Daoy (cell line): Measurements from ENCODE around the gene COL27A1. TPM values are rescaled to one million over a fixed set of nuclear protein-coding genes. Genes with fewer than 3 reads are reported as not detected.

Experiments used
- DNase-seq: peaks from one replicate; pipeline ENCODE4 v3.0.0-alpha.2; 2015; ENCODE audit warnings: low read depth
- total RNA-seq: library from RNA; depleted of rRNA; stranded (reverse); fragments of >200 nt; shearing (Covaris generic); gene quantifications from 2 replicates; pipeline ENCODE4 v1.2.3, GENCODE V29; 2014; rRNA removed

COL27A1 gene
- total RNA-seq, 1 experiment from 2014 or later, result 7.8 TPM

DNA sequence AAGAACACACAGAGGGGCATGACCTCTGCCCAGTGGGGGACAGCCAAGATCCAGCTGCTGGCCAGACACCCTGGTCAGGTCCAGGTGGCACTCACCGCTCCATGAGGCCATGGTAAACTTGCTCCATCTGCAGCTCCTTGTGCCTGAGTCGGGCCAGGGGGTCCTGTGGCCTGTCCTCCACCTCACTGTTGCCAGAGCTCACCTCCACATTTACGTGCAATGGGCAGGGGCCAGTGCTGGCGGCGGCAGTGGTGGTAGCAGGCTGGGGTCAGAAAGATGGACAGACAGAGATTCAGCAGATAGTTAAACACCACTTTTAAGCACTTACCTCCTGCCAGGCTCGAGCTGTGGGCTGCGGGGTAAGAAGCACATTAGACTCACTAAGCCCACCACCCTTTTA, 204.5 kb downstream of the COL27A1 start:
- DNase-seq, result no peak

DNA sequence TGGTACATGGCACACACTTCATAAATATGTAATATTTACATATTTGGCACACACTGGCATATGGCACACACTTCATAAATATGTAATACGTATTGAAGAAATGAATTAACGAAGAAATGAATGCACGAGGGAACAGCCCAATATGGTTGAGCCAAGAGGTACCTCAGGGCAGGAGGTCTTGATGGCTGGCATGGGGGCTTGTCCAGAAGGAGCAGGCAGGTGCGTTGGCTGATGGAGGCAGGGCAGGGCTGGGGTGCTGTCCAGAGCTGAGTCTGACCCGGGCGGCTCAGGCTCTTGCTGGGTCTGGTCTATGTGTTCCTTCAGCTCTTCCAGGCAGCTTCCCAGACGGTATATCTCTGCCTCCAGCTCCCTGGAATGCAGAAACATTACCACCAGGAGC, 206.2 kb downstream of the COL27A1 start:
- no peak for DNase-seq

Other genes with a start within 250 kb of the COL27A1 start
- gene AMBP, start 77.2 kb upstream of the COL27A1 start, total RNA-seq, result 0.91 TPM in 1 of 2 replicates, not detected in the other
- not detected in 2 replicates for gene KIF12, start 56.2 kb upstream of the COL27A1 start, total RNA-seq
- not detected in 2 replicates for gene ORM1, start 167.6 kb downstream of the COL27A1 start, total RNA-seq
- not detected in 2 replicates for gene ORM2, start 174.3 kb downstream of the COL27A1 start, total RNA-seq
- 1.5 and 2.9 TPM in 2 replicates for gene AKNA, start 232.4 kb downstream of the COL27A1 start, total RNA-seq